HG02642 (cell line): Measurements from ENCODE around the gene CD44.

Source experiments
- ATAC-seq: cut with Tn5 transposase; IDR thresholded peaks from one replicate; pipeline ENCODE4 v1.9.1; 2021; ENCODE audit warnings: mild to moderate bottlenecking; ENCODE audit not compliant: unreplicated experiment, poor library complexity

The CD44 gene

GRCh38 chr11:35111161-35112055 is 27.6 kb upstream of the CD44 start:
- no peak for ATAC-seq

DNA sequence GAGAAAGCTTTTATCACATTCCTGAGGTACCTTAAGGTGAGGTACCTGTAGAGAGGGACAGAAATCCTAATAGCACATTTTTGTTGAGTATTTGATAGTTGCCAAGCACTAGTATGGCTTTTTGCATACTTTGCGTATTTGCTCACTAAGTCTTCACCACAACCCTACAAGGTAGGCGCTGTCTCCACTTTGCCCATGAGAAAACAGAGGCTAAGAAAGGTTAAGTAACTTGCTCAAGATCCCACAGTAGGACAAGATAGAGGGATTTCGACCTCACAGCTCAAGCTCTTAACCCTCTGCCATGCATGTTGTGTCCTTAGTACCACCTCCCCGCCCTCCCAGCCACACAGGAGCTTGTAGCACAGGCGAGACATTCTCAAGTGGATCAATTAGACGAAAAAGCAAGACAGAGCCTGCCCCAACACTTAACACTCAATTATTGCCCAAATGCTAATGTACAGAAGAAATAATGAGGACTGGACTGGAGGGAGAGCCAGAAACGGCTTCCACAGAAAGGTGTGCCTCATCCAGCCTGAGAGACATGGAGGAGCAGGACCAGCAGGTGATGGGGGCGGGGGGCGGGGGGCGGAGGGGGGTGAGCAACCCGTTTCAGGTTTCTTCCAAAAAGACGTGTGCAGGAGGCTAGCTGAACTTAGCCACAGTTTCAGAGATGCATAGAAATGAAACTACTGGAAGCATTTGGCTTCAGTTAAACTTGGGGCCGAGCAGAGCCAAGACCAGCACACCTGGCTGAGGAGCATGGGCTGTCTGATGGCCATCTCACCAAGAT is 26.7 kb upstream of the CD44 start:
- no peak for ATAC-seq

DNA sequence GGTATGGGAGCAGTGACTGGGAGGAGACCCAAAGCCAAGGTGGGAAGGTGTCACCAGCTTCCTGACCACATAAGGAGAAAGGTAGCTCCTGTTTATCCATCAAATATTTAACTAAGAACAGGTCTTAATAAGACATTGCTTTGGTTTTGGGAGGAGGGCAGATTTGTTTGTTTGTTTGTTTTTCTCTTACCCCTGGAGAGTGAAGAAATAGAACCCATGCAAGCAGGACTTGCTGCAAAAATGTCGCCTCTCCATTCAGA is 26.2 kb upstream of the CD44 start:
- ATAC-seq, result no peak

- no peak for ATAC-seq
Observed at GRCh38 chr11:35114906-35115687, 23.9 kb upstream of the CD44 start.

DNA sequence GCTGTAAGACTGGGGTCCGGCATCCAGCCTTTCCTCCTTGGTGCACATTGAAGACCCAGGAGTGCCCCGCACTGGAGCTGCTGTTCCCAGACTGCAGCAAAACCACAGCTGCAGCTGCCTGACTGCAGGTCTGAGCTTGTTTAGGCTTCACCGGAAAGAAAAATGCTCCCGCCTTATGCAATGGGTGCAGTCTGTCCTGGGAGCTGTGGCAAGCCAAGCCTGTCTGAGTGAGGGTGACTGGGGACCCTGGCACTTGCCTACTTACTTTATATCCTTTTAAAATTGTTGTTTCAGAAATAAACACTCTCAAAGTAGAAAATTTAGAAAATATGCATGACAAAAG is 23.3 kb upstream of the CD44 start:
- ATAC-seq, result no peak

DNA sequence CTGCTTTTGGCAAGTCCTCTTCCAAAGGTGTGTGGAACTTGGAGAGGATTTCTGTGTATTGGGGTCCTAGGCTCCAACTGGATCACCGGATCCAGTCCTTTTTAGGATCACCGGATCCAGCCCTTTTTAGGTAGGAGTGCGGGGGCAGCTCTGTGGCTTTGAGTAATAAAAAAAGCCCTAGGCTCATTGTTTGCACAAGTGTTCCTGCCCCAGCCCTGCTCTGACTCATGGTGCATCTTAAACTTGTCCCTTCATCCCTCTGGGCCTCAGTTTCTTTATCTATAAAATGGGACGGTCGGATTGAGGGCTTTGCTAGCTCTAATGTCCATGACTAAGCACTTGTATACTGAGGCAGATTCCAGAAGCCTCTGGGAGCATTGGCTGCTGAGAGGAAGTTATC is 22.7 kb upstream of the CD44 start:
- no peak for ATAC-seq

- no peak for ATAC-seq
Observed at GRCh38 chr11:35116762-35117640, 22.0 kb upstream of the CD44 start.

- peak; percentile 79 for ATAC-seq
Observed at GRCh38 chr11:35118906-35119305, 20.1 kb upstream of the CD44 start.

- ATAC-seq, result no peak
Observed at GRCh38 chr11:35121326-35121865, 17.6 kb upstream of the CD44 start.

DNA sequence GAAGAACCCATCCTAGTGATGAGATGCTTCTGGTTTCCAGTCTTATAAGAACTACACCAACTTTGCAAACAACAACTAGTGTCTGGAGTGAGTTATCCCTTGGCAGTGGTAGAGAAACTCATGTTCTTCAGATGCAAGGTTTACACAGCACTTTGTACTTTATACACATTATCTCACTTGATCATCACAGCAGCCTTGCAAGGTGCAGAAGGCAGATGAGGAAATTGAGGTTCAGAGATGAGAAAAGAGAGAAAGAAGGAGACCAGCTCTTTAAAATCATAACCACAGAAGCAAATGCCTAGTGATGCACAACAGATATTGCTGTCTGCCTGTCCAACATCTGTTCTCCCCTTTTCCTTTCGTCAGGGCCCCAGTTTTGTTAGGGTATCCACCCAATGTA is 16.7 kb upstream of the CD44 start:
- ATAC-seq, result no peak

DNA sequence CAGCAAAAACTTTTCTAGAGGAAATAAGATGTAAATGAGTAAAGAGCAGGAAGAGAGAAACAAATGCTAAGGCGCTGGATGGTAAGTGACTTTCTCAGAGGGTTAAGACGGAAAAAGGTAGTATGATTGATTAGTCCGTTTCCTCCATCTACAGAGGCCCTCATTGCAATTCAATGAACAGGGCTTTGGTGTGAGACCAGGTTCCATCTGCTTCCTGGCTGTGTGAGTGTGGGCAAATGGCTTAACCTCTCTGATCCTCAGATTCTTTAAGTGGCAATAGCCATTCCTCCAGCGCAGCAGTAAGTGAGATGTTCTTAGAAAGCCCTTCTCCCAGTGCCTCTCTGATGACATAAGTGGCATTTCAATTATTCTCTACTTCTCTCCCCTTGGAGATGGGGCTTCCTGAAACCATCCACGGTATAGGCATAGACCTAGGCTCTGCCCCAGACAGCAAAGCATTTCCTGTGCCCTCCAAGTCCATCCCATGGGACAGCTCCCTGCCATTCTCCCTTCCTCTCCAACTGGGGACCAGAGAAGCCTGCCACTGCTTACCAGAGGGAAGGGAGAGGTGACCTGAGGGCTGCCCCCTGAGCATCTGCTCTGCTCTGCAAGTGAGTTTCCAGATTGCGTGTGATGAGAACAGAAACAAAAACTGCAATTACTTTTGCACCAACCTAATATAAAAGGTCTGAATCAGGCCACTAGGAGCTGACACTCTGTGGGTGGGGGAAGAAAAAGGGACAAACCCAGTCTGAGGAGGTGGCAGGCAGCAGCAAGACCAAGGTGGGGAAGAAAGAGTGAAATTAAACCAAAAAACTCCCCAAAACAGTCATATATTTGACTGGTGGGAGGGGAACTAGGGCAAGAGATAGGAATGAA is 12.7 kb upstream of the CD44 start:
- ATAC-seq, result peak; percentile 65

GRCh38 chr11:35126879-35127581 is 11.9 kb upstream of the CD44 start:
- peak; percentile 24 for ATAC-seq

GRCh38 chr11:35127619-35128018 is 11.4 kb upstream of the CD44 start:
- ATAC-seq, result peak; percentile 24

DNA sequence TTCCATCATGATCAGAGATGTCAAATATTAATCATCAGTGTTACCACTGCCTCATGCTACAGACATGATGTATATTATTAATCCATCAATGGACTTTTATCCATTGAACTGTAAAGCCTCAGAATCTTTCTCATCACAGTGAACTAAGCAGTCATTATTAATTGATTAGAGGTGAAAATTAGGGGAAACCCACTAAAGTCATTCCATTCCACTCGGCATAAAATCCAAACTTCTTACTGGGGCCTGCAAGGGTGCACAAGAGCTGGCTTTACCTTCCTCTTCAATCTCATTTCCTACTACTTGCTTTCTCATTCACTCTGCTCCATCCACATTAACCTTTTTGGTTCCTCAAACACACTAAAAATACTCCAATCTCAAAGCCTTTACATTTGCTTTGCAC is 7.9 kb upstream of the CD44 start:
- ATAC-seq, result no peak

- ATAC-seq, result no peak
Observed at GRCh38 chr11:35131886-35132285, 7.1 kb upstream of the CD44 start.

GRCh38 chr11:35133656-35134055 is 5.3 kb upstream of the CD44 start:
- no peak for ATAC-seq

GRCh38 chr11:35134403-35135148 is 4.4 kb upstream of the CD44 start:
- ATAC-seq, result no peak

- no peak for ATAC-seq
Observed at GRCh38 chr11:35135222-35135621, 3.7 kb upstream of the CD44 start.
